NCI-H146 (cell line): ENCODE data around the gene SLCO4A1.
A peak's percentile ranks its signal among the peaks of the same experiment; 100 is the strongest.

Experiments used
- DNase-seq: peaks from one replicate; lab custom pipeline; 2025; lab: John Stamatoyannopoulos, UW

Gene SLCO4A1

GRCh38 chr20:62638679-62639406 is 3.5 kb upstream of the SLCO4A1 start:
- no peak for DNase-seq

GRCh38 chr20:62639765-62640164 is 2.5 kb upstream of the SLCO4A1 start:
- no peak for DNase-seq

- DNase-seq: no peak
Measured at GRCh38 chr20:62640870-62641269, 1.4 kb upstream of the SLCO4A1 start.

- DNase-seq: no peak
Measured at GRCh38 chr20:62641321-62642050, 817 bp upstream of the SLCO4A1 start.

- DNase-seq: peak; percentile 43
Measured at GRCh38 chr20:62642666-62643520, 590 bp downstream of the SLCO4A1 start.

- DNase-seq: no peak
Measured at GRCh38 chr20:62643521-62644043, 1.3 kb downstream of the SLCO4A1 start.

- peak; percentile 31 for DNase-seq
Measured at GRCh38 chr20:62644044-62644795, 1.9 kb downstream of the SLCO4A1 start.

- DNase-seq: no peak
Measured at GRCh38 chr20:62644802-62645496, 2.6 kb downstream of the SLCO4A1 start.

GRCh38 chr20:62645613-62646012 is 3.3 kb downstream of the SLCO4A1 start:
- no peak for DNase-seq

GRCh38 chr20:62646851-62647520 is 4.7 kb downstream of the SLCO4A1 start:
- no peak for DNase-seq

- DNase-seq: no peak
Measured at GRCh38 chr20:62647521-62648317, 5.4 kb downstream of the SLCO4A1 start.

- DNase-seq: no peak
Measured at GRCh38 chr20:62648318-62648995, 6.2 kb downstream of the SLCO4A1 start.

- DNase-seq: no peak
Measured at GRCh38 chr20:62649140-62649539, 6.8 kb downstream of the SLCO4A1 start.

GRCh38 chr20:62650551-62651284 is 8.4 kb downstream of the SLCO4A1 start:
- no peak for DNase-seq

GRCh38 chr20:62651285-62652021 is 9.2 kb downstream of the SLCO4A1 start:
- DNase-seq: peak; percentile 36

GRCh38 chr20:62652041-62652893 is 10.0 kb downstream of the SLCO4A1 start:
- no peak for DNase-seq

GRCh38 chr20:62652894-62653305 is 10.6 kb downstream of the SLCO4A1 start:
- DNase-seq: no peak
